NT2/D1 (cell line): ENCODE measurements around the gene FNDC7.

Experiments used
- YY1 ChIP-seq: IDR thresholded peaks from 2 replicates; pipeline ENCODE4 v1.6.1; 2011; ENCODE audit not compliant: insufficient read length, insufficient read depth
- ZNF274 ChIP-seq: IDR thresholded peaks from 2 replicates; pipeline ENCODE4 v1.6.1; 2011; ENCODE audit warnings: mild to moderate bottlenecking, low read depth, low read length

DNA sequence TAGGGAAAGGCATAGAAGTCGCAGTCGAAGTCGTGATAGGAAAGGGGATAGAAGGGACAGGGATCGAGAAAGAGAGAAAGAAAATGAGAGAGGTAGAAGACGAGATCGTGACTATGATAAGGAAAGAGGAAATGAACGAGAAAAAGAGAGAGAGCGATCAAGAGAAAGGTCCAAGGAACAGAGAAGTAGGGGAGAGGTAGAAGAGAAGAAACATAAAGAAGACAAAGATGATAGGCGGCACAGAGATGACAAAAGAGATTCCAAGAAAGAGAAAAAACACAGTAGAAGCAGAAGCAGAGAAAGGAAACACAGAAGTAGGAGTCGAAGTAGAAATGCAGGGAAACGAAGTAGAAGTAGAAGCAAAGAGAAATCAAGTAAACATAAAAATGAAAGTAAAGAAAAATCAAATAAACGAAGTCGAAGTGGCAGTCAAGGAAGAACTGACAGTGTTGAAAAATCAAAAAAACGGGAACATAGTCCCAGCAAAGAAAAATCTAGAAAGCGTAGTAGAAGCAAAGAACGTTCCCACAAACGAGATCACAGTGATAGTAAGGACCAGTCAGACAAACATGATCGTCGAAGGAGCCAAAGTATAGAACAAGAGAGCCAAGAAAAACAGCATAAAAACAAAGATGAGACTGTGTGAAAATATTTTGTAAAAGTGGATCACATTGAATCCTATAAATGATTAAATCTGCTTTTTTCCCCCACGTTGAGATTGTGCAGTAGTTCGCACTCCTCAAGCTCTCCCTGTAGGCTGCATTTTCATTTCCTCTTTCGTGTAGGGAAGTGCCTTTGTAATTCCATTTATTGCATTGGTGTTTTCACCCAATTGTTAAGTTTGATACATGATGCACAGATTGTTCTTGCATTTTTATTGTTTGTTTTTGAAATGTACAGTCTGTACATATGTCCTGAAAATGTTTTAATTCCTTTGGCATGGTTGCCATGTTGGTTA lies 13.1 kb upstream of the FNDC7 start:
- TF ChIP-seq ZNF274: no peak
- no peak for TF ChIP-seq YY1
